Mesothelial cell of epicardium (in vitro differentiated cells): ENCODE measurements around the gene HHIPL1. TPM values are rescaled to one million over a fixed set of nuclear protein-coding genes. Genes with fewer than 3 reads are reported as not detected.

Source experiments
- DNase-seq, 2 experiments: peaks; one replicate each; pipeline ENCODE4 v3.0.0; 2021; ENCODE audit warnings: low spot score in 2 of 2; ENCODE audit not compliant: unreplicated experiment in 2 of 2
- H3K27ac Mint-ChIP-seq: 2 replicates; pipeline ENCODE4 v1.8.0; 2021; ENCODE audit warnings: mixed read lengths
- H3K27me3 Mint-ChIP-seq: 2 replicates; pipeline ENCODE4 v1.8.0; 2021; ENCODE audit warnings: low read depth, mixed read lengths
- H3K36me3 Mint-ChIP-seq: 2 replicates; pipeline ENCODE4 v1.8.0; 2021; ENCODE audit warnings: mixed read lengths
- H3K4me1 Mint-ChIP-seq: 2 replicates; pipeline ENCODE4 v1.8.0; 2021; ENCODE audit warnings: mixed read lengths
- H3K4me3 Mint-ChIP-seq: 2 replicates; pipeline ENCODE4 v1.8.0; 2021; ENCODE audit warnings: mild to moderate bottlenecking, moderate library complexity, mixed read lengths
- H3K9me3 Mint-ChIP-seq: 2 replicates; pipeline ENCODE4 v1.8.0; 2021; ENCODE audit warnings: mixed read lengths
- CTCF ChIP-seq: fragments of 200-600 bp; sonication (generic); IDR thresholded peaks from one replicate; pipeline ENCODE4 v1.5.0; 2021; ENCODE audit warnings: antibody characterized with exemption; ENCODE audit not compliant: unreplicated experiment
- total RNA-seq: library from RNA; stranded (reverse); gene quantifications from 3 replicates; pipeline ENCODE4 v1.2.1, GENCODE V29; 2021

Gene HHIPL1
- total RNA-seq, 1 donor from 2014 or later: 4.4 TPM

DNA sequence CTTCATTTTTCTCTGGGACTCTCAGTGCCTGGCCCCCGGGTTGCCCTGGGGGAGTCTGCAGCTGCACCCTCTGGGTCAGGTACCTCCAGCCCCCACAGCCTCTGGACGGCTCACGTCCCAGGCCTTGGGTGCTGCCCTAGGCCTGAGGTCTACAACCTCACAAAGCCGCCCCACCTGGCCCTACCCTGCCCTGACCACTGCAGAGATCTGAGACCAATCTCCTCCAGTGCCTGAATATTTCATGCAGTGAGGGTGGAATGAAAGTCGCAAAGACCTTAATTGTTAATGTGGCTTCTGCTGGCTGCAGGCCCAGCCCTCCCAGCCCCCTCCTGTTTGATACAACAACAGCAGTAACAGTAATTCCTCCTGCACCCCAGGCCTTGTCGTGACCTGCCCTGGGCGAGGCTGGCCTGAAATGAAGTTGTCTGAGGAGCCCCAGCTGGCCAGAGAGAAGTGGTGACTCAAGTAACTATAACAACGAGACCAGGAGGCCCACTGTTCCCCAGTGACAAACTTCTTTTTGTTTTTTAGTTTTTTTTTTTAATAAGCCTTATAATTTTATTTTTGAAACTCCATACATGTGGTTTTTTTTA, 32.1 kb upstream of the HHIPL1 start:
- Mint-ChIP-seq H3K27ac (peak overlapping the region; percentile 71), H3K4me3 (no peak overlapping the region)

GRCh38 chr14:99615497-99616157, 29.3 kb upstream of the HHIPL1 start:
- H3K9me3 Mint-ChIP-seq: no peaks in the 10 kb centered on the region

More for the DNA sequence above, 32.1 kb upstream of the HHIPL1 start:
- TF ChIP-seq CTCF: no peak
- no peak for DNase-seq
- Mint-ChIP-seq H3K27me3 (no peaks in the 10 kb centered on the region), H3K4me1 (peaks cover 29% of the 10 kb centered on the region), H3K36me3 (no peaks in the 10 kb centered on the region), H3K9me3 (no peaks in the 10 kb centered on the region)

DNA sequence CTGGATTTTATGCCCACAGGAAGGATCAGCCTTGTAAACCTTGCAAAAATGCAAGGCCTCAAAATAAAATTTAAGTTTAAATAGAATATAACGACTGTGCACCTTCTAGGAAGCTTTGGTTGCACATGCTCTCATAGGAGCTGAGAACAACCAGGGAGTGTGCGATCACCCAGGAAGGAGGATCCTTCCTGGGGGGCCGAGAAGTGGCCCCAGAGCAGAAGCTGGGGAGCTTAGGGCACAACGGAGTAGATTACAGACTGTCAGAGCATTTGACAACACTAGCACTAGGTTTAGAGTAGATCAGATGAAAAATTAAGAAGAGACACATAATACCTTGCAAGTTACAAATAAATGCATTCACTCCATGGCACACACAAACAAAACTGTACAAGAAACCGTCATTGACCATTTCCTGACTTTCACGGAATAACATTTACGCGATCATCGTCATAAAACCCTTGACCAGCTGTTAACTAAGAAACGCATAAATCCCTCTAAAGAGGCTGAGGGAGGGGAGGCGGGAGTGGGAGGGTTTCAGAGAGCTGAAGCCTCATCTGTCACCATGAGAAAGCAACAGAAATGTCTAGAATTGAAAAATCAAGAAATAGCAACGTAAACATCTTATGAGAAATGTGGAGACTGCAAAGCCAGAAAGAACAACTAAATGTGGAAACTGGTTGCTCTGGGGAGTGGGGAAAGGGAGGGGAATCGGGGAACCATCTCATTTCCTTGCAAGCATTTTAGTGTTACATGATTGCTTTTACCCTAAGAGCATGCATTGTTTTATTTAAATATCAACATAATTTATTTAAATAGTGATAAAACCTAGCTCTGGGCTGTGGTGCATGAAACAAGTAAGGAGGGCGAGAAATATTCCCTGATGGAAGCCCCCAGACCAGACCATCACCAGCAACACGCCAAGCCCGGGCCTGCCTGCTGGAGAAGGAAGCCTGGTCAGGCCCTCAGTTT, 27.8 kb upstream of the HHIPL1 start:
- H3K9me3 Mint-ChIP-seq: no peaks in the 10 kb centered on the region
- peaks cover 31% of the 10 kb centered on the region for H3K4me1 Mint-ChIP-seq
- DNase-seq: no peak
- H3K4me3 Mint-ChIP-seq: no peak overlapping the region
- H3K36me3 Mint-ChIP-seq: no peaks in the 10 kb centered on the region
- no peak for TF ChIP-seq CTCF
- H3K27me3 Mint-ChIP-seq: no peaks in the 10 kb centered on the region
- H3K27ac Mint-ChIP-seq: peak overlapping the region; percentile 77

More at GRCh38 chr14:99615497-99616157, 29.3 kb upstream of the HHIPL1 start:
- DNase-seq: no peak
- H3K4me3 Mint-ChIP-seq: no peak overlapping the region
- H3K27me3 Mint-ChIP-seq: no peaks in the 10 kb centered on the region
- no peak overlapping the region for H3K27ac Mint-ChIP-seq
- TF ChIP-seq CTCF: no peak
- H3K36me3 Mint-ChIP-seq: no peaks in the 10 kb centered on the region
- peaks cover 33% of the 10 kb centered on the region for H3K4me1 Mint-ChIP-seq

DNA sequence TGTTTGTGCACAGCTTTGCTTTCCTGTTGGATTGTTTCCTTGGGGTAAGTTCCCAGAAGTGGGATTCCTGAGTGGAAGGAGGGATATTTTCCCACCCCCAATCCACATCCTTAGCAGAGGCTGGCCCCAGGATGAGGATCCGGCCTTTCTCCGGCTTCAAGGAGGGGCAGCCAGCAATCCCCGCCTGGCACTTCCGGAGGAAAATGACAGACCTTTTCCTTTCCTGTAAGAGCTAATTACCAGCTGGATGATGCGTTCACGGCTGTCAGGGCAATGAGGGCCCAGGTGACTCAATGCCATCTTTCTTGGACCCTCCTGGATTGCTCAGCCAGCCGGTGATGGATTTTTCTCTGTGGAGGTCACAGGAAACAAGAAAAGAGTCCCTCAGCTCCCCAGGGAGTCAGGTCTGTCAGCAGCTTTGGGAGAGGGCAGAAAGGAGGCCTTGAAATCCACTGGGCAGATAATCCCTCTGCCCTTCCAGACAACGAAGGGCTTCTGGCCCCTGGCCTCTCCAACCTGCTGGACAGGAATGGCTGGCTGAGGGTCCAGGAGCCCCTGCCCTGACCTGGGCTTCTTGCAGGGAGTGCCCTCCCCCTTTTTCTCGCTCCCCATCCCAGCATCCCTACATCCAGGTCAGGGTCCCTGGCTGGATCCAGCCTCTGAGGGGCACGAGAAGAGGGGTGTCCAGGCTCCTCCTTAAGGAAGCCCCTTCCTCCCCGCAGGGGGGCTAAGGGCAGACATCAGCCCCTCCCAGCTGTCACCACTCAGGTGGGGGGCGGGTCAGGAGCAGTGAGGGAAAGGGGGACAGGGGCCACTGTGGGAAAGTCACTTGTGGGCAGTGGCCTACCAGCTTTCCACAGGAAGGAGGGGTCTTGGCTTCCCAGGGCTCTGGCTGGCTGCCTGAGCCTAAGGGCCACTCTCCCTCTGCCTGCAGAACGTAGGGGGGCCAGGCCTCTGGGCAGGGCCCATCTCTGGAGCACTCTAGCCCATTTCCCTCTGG, 24.8 kb upstream of the HHIPL1 start:
- Mint-ChIP-seq H3K27ac (peak overlapping the region; percentile 30), H3K9me3 (no peaks in the 10 kb centered on the region), H3K27me3 (no peaks in the 10 kb centered on the region), H3K4me3 (no peak overlapping the region), H3K4me1 (peaks cover 22% of the 10 kb centered on the region), H3K36me3 (no peaks in the 10 kb centered on the region)
- no peak for DNase-seq
- TF ChIP-seq CTCF: no peak

DNA sequence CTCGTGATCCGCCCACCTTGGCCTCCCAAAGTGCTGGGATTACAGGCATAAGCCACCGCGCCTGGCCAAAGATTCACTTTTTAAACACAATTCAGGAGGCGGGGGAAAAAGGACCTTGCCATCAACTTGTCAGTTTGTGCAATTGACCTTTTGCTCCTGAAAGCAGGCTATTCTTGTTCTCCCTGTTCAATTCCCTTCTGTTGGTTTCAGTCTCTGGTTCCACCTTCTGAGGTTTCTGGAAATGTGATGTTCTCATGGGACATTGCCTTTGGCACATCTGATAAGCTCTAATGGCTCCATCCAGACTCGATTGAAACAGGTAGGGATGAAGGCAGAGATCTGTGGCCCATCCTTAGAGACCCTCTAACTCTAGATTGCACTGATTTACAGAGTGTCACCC, 23.0 kb upstream of the HHIPL1 start:
- no peak overlapping the region for H3K27ac Mint-ChIP-seq
- peaks cover 17% of the 10 kb centered on the region for H3K4me1 Mint-ChIP-seq
- H3K4me3 Mint-ChIP-seq: no peak overlapping the region
- no peak for DNase-seq
- no peaks in the 10 kb centered on the region for H3K36me3 Mint-ChIP-seq
- H3K9me3 Mint-ChIP-seq: no peaks in the 10 kb centered on the region
- TF ChIP-seq CTCF: no peak
- no peaks in the 10 kb centered on the region for H3K27me3 Mint-ChIP-seq
